HCT116 (cell line): Measurements from ENCODE around the gene CTBP2. TPM values are rescaled to one million over a fixed set of nuclear protein-coding genes. Genes with fewer than 3 reads are reported as not detected.

ENCODE experiments used
- ATAC-seq: fragments of 200-7000 bp; cut with Tn5 transposase; 2 replicates; pipeline ENCODE4 v1.9.1; 2020; ENCODE audit warnings: mild to moderate bottlenecking, moderate library complexity
- BruUV-seq: library from RNA; stranded (reverse); fragments of 400-500 nt; replicated peaks from 2 replicates; lab custom pipeline; 2021; lab: Mats Ljungman, UMichigan
- CTCF ChIA-PET: fragments of 300-600 bp; sonication (Branson Sonifier 250); formaldehyde crosslinking; loops from one replicate; lab custom pipeline; 2021; ENCODE audit warnings: antibody characterized with exemption; lab: Charles Lee
- POLR2A ChIA-PET: fragments of 300-600, 350-600 bp; sonication (Branson Sonifier 250); formaldehyde crosslinking; loops from one replicate; lab custom pipeline; 2021; ENCODE audit warnings: antibody characterized with exemption; lab: Charles Lee
- RAD21 ChIA-PET, 2 experiments: fragments of 300-600 bp; sonication (Branson Sonifier 250); formaldehyde crosslinking; loops; one replicate each; lab custom pipeline; 2023; ENCODE audit warnings: low total read pairs in 2 of 2; ENCODE audit not compliant: uncharacterized antibody in 2 of 2, unreplicated experiment in 2 of 2, low non-redundant PET in 1 of 2; lab: Charles Lee
- DNase-seq: peaks from one replicate; pipeline ENCODE4 v3.0.0-alpha.2; 2010; ENCODE audit warnings: low read depth, low spot score
- H2AFZ ChIP-seq: fragments of 200-600 bp; shearing (Covaris generic), sonication (generic); 2 replicates; pipeline ENCODE4 v1.6.1; 2017; ENCODE audit warnings: low read depth, mixed run types, mixed read lengths, antibody characterized with exemption, low read length; ENCODE audit not compliant: poor library complexity, severe bottlenecking
- H3K27ac ChIP-seq: 2 replicates; pipeline ENCODE4 v1.5.1; 2012; ENCODE audit warnings: low read depth, low read length
- H3K27me3 ChIP-seq: fragments of 200-600 bp; sonication (generic); 2 replicates; pipeline ENCODE4 v1.6.1; 2016; ENCODE audit warnings: mixed run types, low read length, mixed read lengths; ENCODE audit not compliant: insufficient read depth
- H3K36me3 ChIP-seq, 2 experiments: fragments of 200-500 bp in 1 of 2; fragments of 200-600 bp in 1 of 2; sonication (Bioruptor generic) in 1 of 2; sonication (generic) in 1 of 2; 2 replicates each; pipeline versions ENCODE4 v1.5.1 to v1.6.1; 2014 to 2016; ENCODE audit warnings: low read length in 2 of 2, inconsistent platforms in 1 of 2, mixed read lengths in 1 of 2, mixed run types in 1 of 2; ENCODE audit not compliant: insufficient read depth in 2 of 2, control insufficient read depth in 1 of 2
- H3K4me1 ChIP-seq, 2 experiments: fragments of 200-600 bp in 1 of 2; sonication (generic) in 1 of 2; 2 replicates each; pipeline versions ENCODE4 v1.5.1 to v1.6.1; 2012 to 2017; ENCODE audit warnings: low read length in 2 of 2, inconsistent platforms in 1 of 2, mild to moderate bottlenecking in 1 of 2, mixed read lengths in 1 of 2, mixed run types in 1 of 2, moderate library complexity in 1 of 2; ENCODE audit not compliant: insufficient read depth in 2 of 2, control insufficient read depth in 1 of 2
- H3K4me2 ChIP-seq: fragments of 200-600 bp; sonication (generic); 2 replicates; pipeline ENCODE4 v1.6.1; 2017; ENCODE audit warnings: mixed run types, low read length, mixed read lengths
- H3K4me3 ChIP-seq, 2 experiments: fragments of 200-600 bp in 1 of 2; sonication (generic) in 1 of 2; replicated peaks in 1 of 2; 2 replicates each; pipeline ENCODE4 v1.5.1; 2011 to 2016; ENCODE audit warnings: low read length in 2 of 2, control low read depth in 1 of 2, low read depth in 1 of 2, mild to moderate bottlenecking in 1 of 2, mixed read lengths in 1 of 2, mixed run types in 1 of 2
- H3K79me2 ChIP-seq: fragments of 200-600 bp; sonication (generic); 2 replicates; pipeline ENCODE4 v1.6.1; 2017; ENCODE audit warnings: mild to moderate bottlenecking, mixed run types, low read length, moderate library complexity, mixed read lengths; ENCODE audit not compliant: insufficient read depth
- H3K9ac ChIP-seq: fragments of 200-600 bp; sonication (generic); 2 replicates; pipeline ENCODE4 v1.6.1; 2016; ENCODE audit warnings: low read length, mixed read lengths
- H3K9me2 ChIP-seq: fragments of 200-600 bp; sonication (generic), shearing (Covaris generic); 2 replicates; pipeline ENCODE4 v1.6.1; 2017; ENCODE audit warnings: mixed run types, mild to moderate bottlenecking, moderate library complexity; ENCODE audit not compliant: insufficient read depth
- H3K9me3 ChIP-seq, 2 experiments: fragments of 200-500 bp in 1 of 2; fragments of 200-600 bp in 1 of 2; sonication (Bioruptor generic) in 1 of 2; sonication (generic) in 1 of 2; 2 replicates each; pipeline ENCODE4 v1.6.1; 2014 to 2017; ENCODE audit warnings: low read length in 2 of 2, mixed read lengths in 2 of 2, inconsistent platforms in 1 of 2, low read depth in 1 of 2, mild to moderate bottlenecking in 1 of 2, mixed run types in 1 of 2, moderate library complexity in 1 of 2; ENCODE audit not compliant: control insufficient read depth in 1 of 2, insufficient read depth in 1 of 2
- H4K20me1 ChIP-seq: fragments of 200-600 bp; sonication (generic), shearing (Covaris generic); 2 replicates; pipeline ENCODE4 v1.6.1; 2017; ENCODE audit warnings: mixed run types, mild to moderate bottlenecking, moderate library complexity; ENCODE audit not compliant: insufficient read depth
- CTCF ChIP-seq, 3 experiments: fragments of 200-600 bp in 1 of 3; sonication (generic) in 1 of 3; IDR thresholded peaks in 2 of 3; conservative IDR thresholded peaks in 1 of 3; 2 replicates each; pipeline ENCODE4 v1.5.1; 2012 to 2017; ENCODE audit warnings: low read depth in 2 of 3, low read length in 2 of 3, antibody characterized with exemption in 1 of 3, borderline replicate concordance in 1 of 3, control low read depth in 1 of 3, mild to moderate bottlenecking in 1 of 3, mixed read lengths in 1 of 3, mixed run types in 1 of 3, moderate library complexity in 1 of 3; ENCODE audit not compliant: insufficient read depth in 1 of 3
- EZH2 ChIP-seq: fragments of 200-600 bp; sonication (generic); IDR thresholded peaks from 2 replicates; pipeline ENCODE4 v1.6.1; 2017; ENCODE audit warnings: antibody characterized with exemption, mixed run types
- EZH2phosphoT487 ChIP-seq: fragments of 200-600 bp; IDR thresholded peaks from 2 replicates; pipeline ENCODE4 v1.6.1; 2018; ENCODE audit warnings: antibody characterized with exemption, borderline replicate concordance
- MAX ChIP-seq: IDR thresholded peaks from 2 replicates; pipeline ENCODE4 v1.6.1; 2012
- POLR2AphosphoS5 ChIP-seq: IDR thresholded peaks from 2 replicates; pipeline ENCODE4 v1.6.1; 2011; ENCODE audit warnings: mild to moderate bottlenecking, low read depth, low read length, moderate library complexity
- ZNF274 ChIP-seq: fragments of 200-500 bp; sonication (Bioruptor generic); IDR thresholded peaks from 2 replicates; pipeline ENCODE4 v1.6.1; 2014; ENCODE audit warnings: mild to moderate bottlenecking, low read depth, low read length, inconsistent platforms
- intact Hi-C: fragments of 100-400 bp; cut with micrococcal nuclease; formaldehyde crosslinking; loops from 2 replicates; pipeline ENCODE4 v1.10.0; 2022
- total RNA-seq: library from RNA; stranded (reverse); gene quantifications from one replicate; pipeline ENCODE4 v1.2.1, GENCODE V29; 2021; ENCODE audit not compliant: unreplicated experiment

Gene CTBP2
- total RNA-seq, 1 experiment from 2014 or later, result 144 TPM

GRCh38 chr10:125012851-125013528, 147.4 kb downstream of the CTBP2 start:
- POLR2A ChIA-PET, result no interaction called here
- H3K36me3 ChIP-seq, result no peaks in the 10 kb centered on the region
- no peak for ATAC-seq
- no peaks in the 10 kb centered on the region for H3K9me3 ChIP-seq
- H3K27ac ChIP-seq, result no peak overlapping the region
- CTCF ChIA-PET, result no interaction called here
- no peak overlapping the region for H3K4me2 ChIP-seq
- TF ChIP-seq POLR2AphosphoS5, result no peak
- RAD21 ChIA-PET, result no interaction called here
- H2AFZ ChIP-seq, result no peak overlapping the region
- no TSS peak for BruUV-seq
- no peak overlapping the region for H3K4me3 ChIP-seq
- H3K79me2 ChIP-seq, result peaks cover 79% of the 10 kb centered on the region
- no peaks in the 10 kb centered on the region; the same call in 1 of the 2 replicates for H4K20me1 ChIP-seq
- H3K9ac ChIP-seq, result no peak overlapping the region
- no peaks in the 10 kb centered on the region for H3K27me3 ChIP-seq
- H3K9me2 ChIP-seq, result no peaks in the 10 kb centered on the region
- no peak for DNase-seq
- H3K4me1 ChIP-seq, result 0 out of 4 replicates have a peak, but pooled peaks cover 0 to 4% of the 10 kb centered on the region in 2 experiments
- intact Hi-C loops, result no loop called here

- Histone ChIP-seq H3K79me2 (peaks cover 74% of the 10 kb centered on the region), H3K9ac (no peak overlapping the region)
- no TSS peak for BruUV-seq
These were observed 148.2 kb downstream of the CTBP2 start for GRCh38 chr10:125011926-125012705.

More at GRCh38 chr10:125011926-125012705, 148.2 kb downstream of the CTBP2 start:
- Histone ChIP-seq H3K9me3 (no peaks in the 10 kb centered on the region), H3K36me3 (no peaks in the 10 kb centered on the region), H3K4me1 (0 out of 4 replicates have a peak, but pooled peaks cover 0 to 4% of the 10 kb centered on the region in 2 experiments), H3K27me3 (no peaks in the 10 kb centered on the region), H2AFZ (no peak overlapping the region), H3K9me2 (no peaks in the 10 kb centered on the region), H3K27ac (no peak overlapping the region), H4K20me1 (peaks cover 2% of the 10 kb centered on the region; the same call in 1 of the 2 replicates), H3K4me2 (no peak overlapping the region), H3K4me3 (no peak overlapping the region)
- intact Hi-C loops, result no loop called here
- ChIA-PET RAD21 (no interaction called here), POLR2A (no interaction called here), CTCF (no interaction called here)
- no peak for TF ChIP-seq EZH2phosphoT487
- no peak for TF ChIP-seq MAX
- no peak for TF ChIP-seq EZH2
- TF ChIP-seq ZNF274, result no peak
- TF ChIP-seq CTCF (IDR thresholded peaks at IDR 0.05 in 2 of 3, conservative IDR thresholded peaks at IDR 0.05 in 1 of 3; ENCODE audit: borderline replicate concordance in 1 of 3, insufficient read depth in 1 of 3, low read depth in 2 of 3, low read length in 2 of 3), result no peak
- ATAC-seq (no peak), DNase-seq (no peak)
